ENCODE measurements around the gene FOCAD. TPM values are rescaled to one million over a fixed set of nuclear protein-coding genes. Genes with fewer than 3 reads are reported as not detected.

The FOCAD gene
- total RNA-seq, 1 donor from 2014 or later, result 48.2 TPM

GRCh38 chr9:20784196-20784595 lies 100.1 kb downstream of the FOCAD start:
- H4K20me1 ChIP-seq (ENCODE audit: insufficient read depth, low read length), result no peaks in the 10 kb centered on the region
- H3K36me3 ChIP-seq (ENCODE audit: insufficient read depth, low read length), result no peaks in the 10 kb centered on the region
- no peak overlapping the region for H3K27ac ChIP-seq (ENCODE audit: low read depth, low read length)
- H3K4me3 ChIP-seq (ENCODE audit: insufficient read depth, low read depth, low read length), result no peak overlapping the region
- FAIRE-seq (no peak), DNase-seq (ENCODE audit: low read depth) (no peak)
- no peak overlapping the region for H3K4me2 ChIP-seq (ENCODE audit: low read length)
- no peaks in the 10 kb centered on the region for H3K27me3 ChIP-seq (ENCODE audit: insufficient read depth, low read length)
- H3K4me3 Mint-ChIP-seq (ENCODE audit: unreplicated experiment), result no peak overlapping the region
- no peaks in the 10 kb centered on the region for H3K9me3 Mint-ChIP-seq (ENCODE audit: unreplicated experiment)
- H3K9me3 ChIP-seq (ENCODE audit: insufficient read depth, low read depth, low read length), result no peaks in the 10 kb centered on the region
- peaks cover 7% of the 10 kb centered on the region for H3K4me1 ChIP-seq (ENCODE audit: insufficient read depth, low read length)
- TF ChIP-seq EZH2 (IDR thresholded peaks at IDR 0.05; ENCODE audit: insufficient read depth, low read length), result no peak
- TF ChIP-seq, protein P1, sequence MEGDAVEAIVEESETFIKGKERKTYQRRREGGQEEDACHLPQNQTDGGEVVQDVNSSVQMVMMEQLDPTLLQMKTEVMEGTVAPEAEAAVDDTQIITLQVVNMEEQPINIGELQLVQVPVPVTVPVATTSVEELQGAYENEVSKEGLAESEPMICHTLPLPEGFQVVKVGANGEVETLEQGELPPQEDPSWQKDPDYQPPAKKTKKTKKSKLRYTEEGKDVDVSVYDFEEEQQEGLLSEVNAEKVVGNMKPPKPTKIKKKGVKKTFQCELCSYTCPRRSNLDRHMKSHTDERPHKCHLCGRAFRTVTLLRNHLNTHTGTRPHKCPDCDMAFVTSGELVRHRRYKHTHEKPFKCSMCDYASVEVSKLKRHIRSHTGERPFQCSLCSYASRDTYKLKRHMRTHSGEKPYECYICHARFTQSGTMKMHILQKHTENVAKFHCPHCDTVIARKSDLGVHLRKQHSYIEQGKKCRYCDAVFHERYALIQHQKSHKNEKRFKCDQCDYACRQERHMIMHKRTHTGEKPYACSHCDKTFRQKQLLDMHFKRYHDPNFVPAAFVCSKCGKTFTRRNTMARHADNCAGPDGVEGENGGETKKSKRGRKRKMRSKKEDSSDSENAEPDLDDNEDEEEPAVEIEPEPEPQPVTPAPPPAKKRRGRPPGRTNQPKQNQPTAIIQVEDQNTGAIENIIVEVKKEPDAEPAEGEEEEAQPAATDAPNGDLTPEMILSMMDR (IDR thresholded peaks at IDR 0.05; ENCODE audit: insufficient read depth, low read depth, low read length), result no peak
- H3K27ac Mint-ChIP-seq (ENCODE audit: unreplicated experiment), result peak overlapping the region; percentile 71
- H3K27me3 Mint-ChIP-seq (ENCODE audit: low read depth, unreplicated experiment), result no peaks in the 10 kb centered on the region
- H3K9ac ChIP-seq (ENCODE audit: low read length), result no peak overlapping the region
- peaks cover 19% of the 10 kb centered on the region for H3K4me1 Mint-ChIP-seq (ENCODE audit: low read depth, unreplicated experiment)
- no peaks in the 10 kb centered on the region for H3K79me2 ChIP-seq (ENCODE audit: insufficient read depth, low read length)
- no peak overlapping the region for H2AFZ ChIP-seq (ENCODE audit: low read depth, low read length)
- H3K36me3 Mint-ChIP-seq (ENCODE audit: low read depth, unreplicated experiment), result peaks cover 4% of the 10 kb centered on the region

DNA sequence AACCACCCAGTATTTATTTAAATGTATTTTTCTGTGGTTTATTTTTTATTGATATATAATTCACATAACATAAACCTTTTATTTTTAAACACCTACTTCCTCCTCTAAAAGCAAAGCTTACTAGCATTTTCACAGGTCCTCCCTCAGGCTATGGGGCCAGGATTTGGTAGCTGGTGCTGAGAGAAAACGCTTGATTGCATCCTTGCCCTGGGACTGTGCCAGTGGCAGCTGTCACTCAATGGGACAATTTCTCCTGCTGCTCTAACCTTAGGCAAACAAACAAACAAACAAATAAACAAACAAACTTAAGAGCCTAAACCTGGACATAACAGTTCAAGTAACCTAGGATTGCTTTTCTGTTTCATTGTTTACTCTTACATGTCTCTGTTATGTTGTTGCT lies 102.7 kb downstream of the FOCAD start:
- Mint-ChIP-seq H3K4me3 (ENCODE audit: unreplicated experiment) (no peak overlapping the region), H3K36me3 (ENCODE audit: low read depth, unreplicated experiment) (peaks cover 10% of the 10 kb centered on the region), H3K27ac (ENCODE audit: unreplicated experiment) (no peak overlapping the region), H3K27me3 (ENCODE audit: low read depth, unreplicated experiment) (no peaks in the 10 kb centered on the region), H3K4me1 (ENCODE audit: low read depth, unreplicated experiment) (peaks cover 17% of the 10 kb centered on the region), H3K9me3 (ENCODE audit: unreplicated experiment) (no peaks in the 10 kb centered on the region)
- Histone ChIP-seq H3K9me3 (ENCODE audit: insufficient read depth, low read depth, low read length) (no peaks in the 10 kb centered on the region), H3K36me3 (ENCODE audit: insufficient read depth, low read length) (no peaks in the 10 kb centered on the region), H3K4me2 (ENCODE audit: low read length) (no peak overlapping the region), H3K27me3 (ENCODE audit: insufficient read depth, low read length) (no peaks in the 10 kb centered on the region), H3K27ac (ENCODE audit: low read depth, low read length) (no peak overlapping the region), H3K4me1 (ENCODE audit: insufficient read depth, low read length) (peaks cover 7% of the 10 kb centered on the region), H3K4me3 (ENCODE audit: insufficient read depth, low read depth, low read length) (no peak overlapping the region), H3K9ac (ENCODE audit: low read length) (no peak overlapping the region), H4K20me1 (ENCODE audit: insufficient read depth, low read length) (no peaks in the 10 kb centered on the region), H2AFZ (ENCODE audit: low read depth, low read length) (no peak overlapping the region), H3K79me2 (ENCODE audit: insufficient read depth, low read length) (no peaks in the 10 kb centered on the region)
- DNase-seq (ENCODE audit: low read depth) (no peak), FAIRE-seq (no peak)
- TF ChIP-seq EZH2 (IDR thresholded peaks at IDR 0.05; ENCODE audit: insufficient read depth, low read length), result no peak
- TF ChIP-seq, protein P1 (IDR thresholded peaks at IDR 0.05; ENCODE audit: insufficient read depth, low read depth, low read length), result no peak

GRCh38 chr9:20788526-20789451 lies 104.7 kb downstream of the FOCAD start:
- FAIRE-seq, result no peak
- Histone ChIP-seq H3K9me3 (ENCODE audit: insufficient read depth, low read depth, low read length) (no peaks in the 10 kb centered on the region), H3K79me2 (ENCODE audit: insufficient read depth, low read length) (no peaks in the 10 kb centered on the region), H3K4me2 (ENCODE audit: low read length) (no peak overlapping the region), H4K20me1 (ENCODE audit: insufficient read depth, low read length) (no peaks in the 10 kb centered on the region), H3K27ac (ENCODE audit: low read depth, low read length) (no peak overlapping the region), H3K36me3 (ENCODE audit: insufficient read depth, low read length) (no peaks in the 10 kb centered on the region), H3K27me3 (ENCODE audit: insufficient read depth, low read length) (no peaks in the 10 kb centered on the region), H3K9ac (ENCODE audit: low read length) (no peak overlapping the region), H3K4me3 (ENCODE audit: insufficient read depth, low read depth, low read length) (no peak overlapping the region), H3K4me1 (ENCODE audit: insufficient read depth, low read length) (no peaks in the 10 kb centered on the region), H2AFZ (ENCODE audit: low read depth, low read length) (no peak overlapping the region)
- no peak overlapping the region for H3K4me3 Mint-ChIP-seq (ENCODE audit: unreplicated experiment)
- peaks cover 7% of the 10 kb centered on the region for H3K4me1 Mint-ChIP-seq (ENCODE audit: low read depth, unreplicated experiment)
- TF ChIP-seq, protein P1 (IDR thresholded peaks at IDR 0.05; ENCODE audit: insufficient read depth, low read depth, low read length), result no peak
- no peak for TF ChIP-seq EZH2 (IDR thresholded peaks at IDR 0.05; ENCODE audit: insufficient read depth, low read length)
- H3K27me3 Mint-ChIP-seq (ENCODE audit: low read depth, unreplicated experiment), result no peaks in the 10 kb centered on the region
- DNase-seq (ENCODE audit: low read depth), result peak; percentile 27
- H3K9me3 Mint-ChIP-seq (ENCODE audit: unreplicated experiment), result no peaks in the 10 kb centered on the region
- H3K27ac Mint-ChIP-seq (ENCODE audit: unreplicated experiment), result no peak overlapping the region
- H3K36me3 Mint-ChIP-seq (ENCODE audit: low read depth, unreplicated experiment), result peaks cover 10% of the 10 kb centered on the region
